A673 (cell line): ENCODE measurements around the gene HOXC13. TPM values are rescaled to one million over a fixed set of nuclear protein-coding genes. Genes with fewer than 3 reads are reported as not detected.
A peak's percentile ranks its signal among the peaks of the same experiment; 100 is the strongest.

Source experiments
- Bru-seq: library from RNA; stranded (reverse); fragments of 400-500 nt; gene quantifications from one replicate; lab custom pipeline; 2021; lab: Mats Ljungman, UMichigan
- BruChase-seq, 2 experiments: library from RNA; stranded (reverse); fragments of 400-500 nt; gene quantifications; one replicate each; lab custom pipeline; 2021; lab: Mats Ljungman, UMichigan
- BruUV-seq: library from RNA; stranded (reverse); fragments of 400-500 nt; replicated peaks from 2 replicates; lab custom pipeline; 2021; lab: Mats Ljungman, UMichigan
- CTCF ChIA-PET: fragments of 300-600 bp; sonication (Branson Sonifier 250); formaldehyde crosslinking; loops from one replicate; lab custom pipeline; 2022; ENCODE audit warnings: antibody characterized with exemption; lab: Charles Lee
- POLR2A ChIA-PET: fragments of 300-600 bp; sonication (Branson Sonifier 250); formaldehyde crosslinking; loops from one replicate; lab custom pipeline; 2022; ENCODE audit warnings: antibody characterized with exemption; ENCODE audit not compliant: low non-redundant PET; lab: Charles Lee
- DNase-seq: peaks from one replicate; pipeline ENCODE4 v3.0.0-alpha.2; 2015; ENCODE audit warnings: low spot score
- H3K27ac ChIP-seq: fragments of 200-600 bp; sonication (generic); 2 replicates; pipeline ENCODE4 v1.5.1; 2016; ENCODE audit warnings: mixed run types, low read depth, mild to moderate bottlenecking, mixed read lengths, antibody characterized with exemption, low read length; ENCODE audit not compliant: poor library complexity, severe bottlenecking
- H3K27me3 ChIP-seq: fragments of 200-600 bp; sonication (generic); replicated peaks from 2 replicates; pipeline ENCODE4 v1.6.1; 2017; ENCODE audit warnings: mixed run types, low read depth, mild to moderate bottlenecking, mixed read lengths, antibody characterized with exemption, low read length; ENCODE audit not compliant: insufficient read depth, poor library complexity
- H3K36me3 ChIP-seq: fragments of 200-600 bp; sonication (generic); 2 replicates; pipeline ENCODE4 v1.6.1; 2016; ENCODE audit warnings: mixed run types, mild to moderate bottlenecking, mixed read lengths, antibody characterized with exemption, low read length; ENCODE audit not compliant: insufficient read depth, poor library complexity, severe bottlenecking
- H3K4me1 ChIP-seq: fragments of 200-600 bp; sonication (generic); 2 replicates; pipeline ENCODE4 v1.6.1; 2017; ENCODE audit warnings: mixed run types, mild to moderate bottlenecking, mixed read lengths, antibody characterized with exemption, low read length; ENCODE audit not compliant: insufficient read depth, poor library complexity, severe bottlenecking
- H3K4me3 ChIP-seq: fragments of 200-600 bp; sonication (generic); 2 replicates; pipeline ENCODE4 v1.5.1; 2016; ENCODE audit warnings: low read depth, mixed run types, mild to moderate bottlenecking, mixed read lengths, low read length; ENCODE audit not compliant: poor library complexity, severe bottlenecking
- H3K9me3 ChIP-seq: fragments of 200-600 bp; sonication (generic); 2 replicates; pipeline ENCODE4 v1.6.1; 2016; ENCODE audit warnings: mixed run types, low read depth, mild to moderate bottlenecking, mixed read lengths, antibody characterized with exemption, low read length; ENCODE audit not compliant: poor library complexity, severe bottlenecking
- EZH2 ChIP-seq: fragments of 200-600 bp; sonication (generic); IDR thresholded peaks from 2 replicates; pipeline ENCODE4 v1.6.1; 2017; ENCODE audit warnings: borderline replicate concordance, low read depth, mild to moderate bottlenecking, mixed read lengths, antibody characterized with exemption, low read length; ENCODE audit not compliant: poor library complexity, severe bottlenecking
- intact Hi-C: fragments of 100-400 bp; cut with micrococcal nuclease; formaldehyde crosslinking; loops from one replicate; pipeline ENCODE4 v1.10.0; 2022; ENCODE audit not compliant: unreplicated experiment
- long read RNA-seq: library from polyadenylated mRNA; stranded (forward); transcript quantifications from one replicate; pipeline ENCODE4 v2.0.0, GENCODE V29; 2022
- total RNA-seq: library from RNA; stranded (reverse); gene quantifications from 2 replicates; pipeline ENCODE4 v1.2.3, GENCODE V29; 2021
- TF ChIP-seq, protein P1 (sequence below): fragments of 300-800, 200-600 bp; sonication (generic); conservative IDR thresholded peaks from 2 replicates; pipeline ENCODE4 v1.5.1; 2017; ENCODE audit warnings: low read depth, mild to moderate bottlenecking, antibody characterized with exemption, low read length, moderate library complexity, mixed read lengths

HOXC13 gene, protein sequence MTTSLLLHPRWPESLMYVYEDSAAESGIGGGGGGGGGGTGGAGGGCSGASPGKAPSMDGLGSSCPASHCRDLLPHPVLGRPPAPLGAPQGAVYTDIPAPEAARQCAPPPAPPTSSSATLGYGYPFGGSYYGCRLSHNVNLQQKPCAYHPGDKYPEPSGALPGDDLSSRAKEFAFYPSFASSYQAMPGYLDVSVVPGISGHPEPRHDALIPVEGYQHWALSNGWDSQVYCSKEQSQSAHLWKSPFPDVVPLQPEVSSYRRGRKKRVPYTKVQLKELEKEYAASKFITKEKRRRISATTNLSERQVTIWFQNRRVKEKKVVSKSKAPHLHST
- total RNA-seq (10.1 and 10.7 TPM in 2 replicates), Bru-seq, nascent RNA (percentile 54 among the genes with signal in this experiment), BruChase-seq, experiment 1, labeled RNA remaining after a 2-hour chase (percentile 63 among the genes with signal in this experiment), BruChase-seq, experiment 2, labeled RNA remaining after a 6-hour chase (percentile 61 among the genes with signal in this experiment)
- long read RNA-seq, transcript HOXC13-201 (2 exons, 2,423 nt): major isoform, 37 of 39 reads
- long read RNA-seq, partial matches to known transcripts: 2 of 39 reads
- long read RNA-seq, other reads (novel, unspliced or antisense): 0 of 39 reads

DNA sequence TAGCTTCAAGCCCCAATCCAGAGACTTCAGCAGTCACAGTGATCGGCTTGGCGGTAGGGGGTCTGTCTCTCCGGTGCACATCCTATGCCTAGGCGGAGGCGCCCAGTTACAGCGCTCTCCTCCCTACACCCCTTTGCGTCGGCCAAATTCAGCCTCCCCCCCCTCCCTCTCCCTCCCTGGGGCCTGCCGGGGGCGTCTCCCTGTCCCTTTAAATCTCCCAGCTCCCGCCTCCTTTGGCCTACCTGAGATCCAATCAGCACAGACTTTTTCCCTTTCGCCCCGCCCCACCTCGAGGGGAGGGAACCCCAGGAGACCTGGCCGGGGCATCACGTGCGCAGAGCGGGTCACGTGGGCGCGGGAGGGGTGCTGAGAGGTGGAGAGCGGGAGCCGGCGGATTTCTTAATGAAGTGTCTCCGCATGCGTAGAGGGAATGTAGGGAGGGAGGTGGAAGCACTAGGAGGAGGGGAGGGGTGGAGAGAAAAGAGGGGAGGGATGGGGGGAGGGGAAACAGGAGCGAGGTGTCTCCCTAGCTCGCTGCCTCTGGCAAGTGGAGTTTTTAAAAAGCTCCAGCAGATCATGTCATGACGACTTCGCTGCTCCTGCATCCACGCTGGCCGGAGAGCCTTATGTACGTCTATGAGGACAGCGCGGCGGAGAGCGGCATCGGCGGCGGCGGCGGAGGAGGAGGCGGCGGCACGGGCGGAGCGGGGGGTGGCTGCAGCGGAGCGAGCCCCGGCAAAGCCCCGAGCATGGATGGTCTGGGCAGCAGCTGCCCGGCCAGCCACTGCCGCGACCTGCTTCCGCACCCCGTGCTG lies at the start of gene HOXC13:
Gene HOXC13 (plus strand): TSS at position 506 of the 815 bp plus-strand sequence. CDS start 76 bp downstream, at position 582.
- H3K36me3 ChIP-seq: no peaks in the 10 kb centered on the region
- H3K27ac ChIP-seq: peak within 1 kb of the TSS; percentile 70
- ChIA-PET POLR2A (no interaction called here), CTCF (interaction anchor here (0.6 kb wide), 2 partner anchors 239 to 441 kb away, joined by 6 to 9 read pairs; no protein-coding TSS in a partner anchor)
- intact Hi-C loops: loop anchor here (5.0 kb wide), 1 partner anchor 156 kb away; no protein-coding TSS in a partner anchor
- no peak for TF ChIP-seq EZH2
- TF ChIP-seq, protein P1, sequence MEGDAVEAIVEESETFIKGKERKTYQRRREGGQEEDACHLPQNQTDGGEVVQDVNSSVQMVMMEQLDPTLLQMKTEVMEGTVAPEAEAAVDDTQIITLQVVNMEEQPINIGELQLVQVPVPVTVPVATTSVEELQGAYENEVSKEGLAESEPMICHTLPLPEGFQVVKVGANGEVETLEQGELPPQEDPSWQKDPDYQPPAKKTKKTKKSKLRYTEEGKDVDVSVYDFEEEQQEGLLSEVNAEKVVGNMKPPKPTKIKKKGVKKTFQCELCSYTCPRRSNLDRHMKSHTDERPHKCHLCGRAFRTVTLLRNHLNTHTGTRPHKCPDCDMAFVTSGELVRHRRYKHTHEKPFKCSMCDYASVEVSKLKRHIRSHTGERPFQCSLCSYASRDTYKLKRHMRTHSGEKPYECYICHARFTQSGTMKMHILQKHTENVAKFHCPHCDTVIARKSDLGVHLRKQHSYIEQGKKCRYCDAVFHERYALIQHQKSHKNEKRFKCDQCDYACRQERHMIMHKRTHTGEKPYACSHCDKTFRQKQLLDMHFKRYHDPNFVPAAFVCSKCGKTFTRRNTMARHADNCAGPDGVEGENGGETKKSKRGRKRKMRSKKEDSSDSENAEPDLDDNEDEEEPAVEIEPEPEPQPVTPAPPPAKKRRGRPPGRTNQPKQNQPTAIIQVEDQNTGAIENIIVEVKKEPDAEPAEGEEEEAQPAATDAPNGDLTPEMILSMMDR: no peak
- no TSS peak for BruUV-seq
- no peaks in the 10 kb centered on the region for H3K9me3 ChIP-seq
- peak; percentile 100 for DNase-seq
- peaks cover 13% of the 10 kb centered on the region for H3K4me1 ChIP-seq
- H3K4me3 ChIP-seq: peak within 1 kb of the TSS; percentile 79
- no peaks in the 10 kb centered on the region for H3K27me3 ChIP-seq

DNA sequence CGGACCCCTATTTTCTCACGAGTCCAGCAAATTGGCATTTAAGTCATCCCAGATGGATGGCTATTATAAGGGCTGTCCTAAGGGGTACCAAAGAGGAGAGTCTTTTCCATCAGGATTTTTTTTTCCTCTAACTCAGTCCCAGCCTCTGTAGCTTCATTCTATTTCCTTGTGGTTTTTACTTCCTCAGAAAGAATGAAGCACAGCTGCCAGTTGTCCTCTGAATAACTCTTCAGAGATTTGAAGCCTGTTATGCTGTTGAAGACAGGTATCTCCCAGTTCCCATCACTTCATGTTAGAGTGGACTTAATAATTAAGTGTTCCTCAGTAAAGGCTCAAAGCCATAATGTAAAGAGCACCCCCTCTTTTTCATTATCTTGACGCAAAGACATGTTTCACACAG lies 48.5 kb upstream of the HOXC13 start:
- TF ChIP-seq, protein P1: no peak
- TF ChIP-seq EZH2: no peak
- Histone ChIP-seq H3K9me3 (no peaks in the 10 kb centered on the region), H3K27me3 (no peaks in the 10 kb centered on the region), H3K4me3 (no peak overlapping the region), H3K27ac (no peak overlapping the region), H3K4me1 (no peaks in the 10 kb centered on the region), H3K36me3 (no peaks in the 10 kb centered on the region)
- ChIA-PET CTCF (no interaction called here), POLR2A (no interaction called here)
- DNase-seq: no peak
- no TSS peak for BruUV-seq
- intact Hi-C loops: no loop called here

DNA sequence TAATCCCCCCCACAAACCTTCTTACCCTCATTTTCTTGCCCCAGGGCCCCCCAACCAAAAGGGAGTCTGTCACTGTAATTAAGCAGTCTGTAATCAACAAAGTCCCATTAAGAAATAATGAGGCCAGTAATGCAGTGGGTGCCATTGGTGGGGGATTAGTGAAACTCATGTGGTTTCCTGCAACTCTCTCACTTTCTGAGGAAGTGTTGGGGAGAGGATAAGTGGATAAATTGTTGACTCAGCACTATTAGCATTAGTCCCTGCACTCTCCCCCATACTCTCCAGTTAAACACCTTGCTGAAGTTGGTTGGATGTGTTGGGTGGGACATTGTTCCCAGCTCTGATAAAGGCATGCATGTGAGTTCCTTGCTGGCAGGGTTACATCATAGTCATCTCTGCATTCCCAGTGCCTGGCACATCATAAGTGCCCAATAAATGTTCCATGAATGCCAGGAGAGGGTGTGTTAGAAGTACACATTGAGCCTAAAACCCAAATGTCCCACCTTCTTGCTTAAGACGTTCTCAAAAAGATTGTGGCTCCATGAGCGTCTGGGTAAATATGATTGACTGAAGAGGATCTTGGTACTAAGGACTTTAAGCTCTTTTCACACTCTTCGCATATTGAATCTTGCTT lies 45.8 kb upstream of the HOXC13 start:
- no peaks in the 10 kb centered on the region for H3K9me3 ChIP-seq
- H3K4me1 ChIP-seq: no peaks in the 10 kb centered on the region
- BruUV-seq: no TSS peak
- POLR2A ChIA-PET: no interaction called here
- H3K36me3 ChIP-seq: no peaks in the 10 kb centered on the region
- DNase-seq: no peak
- TF ChIP-seq, protein P1: no peak
- no peak for TF ChIP-seq EZH2
- H3K27ac ChIP-seq: no peak overlapping the region
- H3K27me3 ChIP-seq: no peaks in the 10 kb centered on the region
- CTCF ChIA-PET: no interaction called here
- no peak overlapping the region for H3K4me3 ChIP-seq
- intact Hi-C loops: no loop called here
